Measurements from ENCODE around the gene PPP1R27.

GRCh38 chr17:81841866-81842265 is 7.0 kb upstream of the PPP1R27 start:
- no peak for TF ChIP-seq POLR2A (IDR thresholded peaks at IDR 0.05; ENCODE audit: low read depth, low read length)
- TF ChIP-seq EZH2 (IDR thresholded peaks at IDR 0.05; ENCODE audit: borderline replicate concordance, low read depth, low read length, severe bottlenecking), result no peak
- TF ChIP-seq POLR2AphosphoS5 (IDR thresholded peaks at IDR 0.05; ENCODE audit: insufficient read depth, low read depth, low read length), result no peak
- TF ChIP-seq CTCF (IDR thresholded peaks at IDR 0.05; ENCODE audit: extremely low read depth in 1 of 2, insufficient read depth in 1 of 2, low read depth in 1 of 2, low read length in 2 of 2), result no peak
- TF ChIP-seq JUN (IDR thresholded peaks at IDR 0.05; ENCODE audit: borderline replicate concordance, insufficient read depth, insufficient read length, low read depth), result no peak
- no peak for TF ChIP-seq MYC (IDR thresholded peaks at IDR 0.05; ENCODE audit: low read depth, low read length)

Data from endothelial cell of umbilical vein (primary cell).